Uterus (tissue), 2 donors: ENCODE results near the gene TDRD3.

Source experiments
- CTCF ChIP-seq, 4 experiments: fragments of 200-600 bp in 2 of 4; fragments of 450-650 bp in 2 of 4; sonication (generic) in 2 of 4; IDR thresholded peaks; one replicate each; pipeline ENCODE4 v1.5.1; 2016 to 2019; ENCODE audit warnings: antibody characterized with exemption in 4 of 4, mild to moderate bottlenecking in 2 of 4, moderate library complexity in 1 of 4
- POLR2A ChIP-seq, 2 donors: fragments of 450-650 bp; IDR thresholded peaks; one replicate each; pipeline ENCODE4 v1.6.1; 2016; ENCODE audit warnings: antibody characterized with exemption in 2 of 2, mild to moderate bottlenecking in 1 of 2, moderate library complexity in 1 of 2

- no peak for TF ChIP-seq CTCF (IDR thresholded peaks at IDR 0.05)
- no peak for TF ChIP-seq POLR2A (IDR thresholded peaks at IDR 0.05)
Measured at GRCh38 chr13:60411983-60412382, 15.0 kb downstream of the TDRD3 start.
